HG03521 (cell line): Measurements from ENCODE around the gene KIF5B.
"Not testable (repeated sequence)": the region's sequence is repeated elsewhere in the genome, so short reads cannot be mapped to it uniquely, and the experiment has no call there.

ENCODE experiments used
- ATAC-seq: cut with Tn5 transposase; IDR thresholded peaks from one replicate; pipeline ENCODE4 v1.9.1; 2021; ENCODE audit warnings: mild to moderate bottlenecking, moderate library complexity; ENCODE audit not compliant: unreplicated experiment

Gene KIF5B

GRCh38 chr10:32056136-32057035 lies at the start of gene KIF5B:
KIF5B (minus strand) TSS chr10:32056425; CDS start chr10:32055973, 452 bp downstream.
- peak; percentile 86 for ATAC-seq

- no peak for ATAC-seq
Measured at GRCh38 chr10:32105782-32106382, 49.7 kb upstream of the KIF5B start.

- ATAC-seq = no peak
Measured at GRCh38 chr10:32104622-32105509, 48.6 kb upstream of the KIF5B start.

GRCh38 chr10:32104181-32104580 lies 48.0 kb upstream of the KIF5B start:
- no peak for ATAC-seq

- no peak for ATAC-seq
Measured at GRCh38 chr10:32103721-32104120, 47.5 kb upstream of the KIF5B start.

- ATAC-seq = not testable (repeated sequence)
Measured at GRCh38 chr10:32098566-32099259, 42.5 kb upstream of the KIF5B start.

- no peak for ATAC-seq
Measured at GRCh38 chr10:32095116-32095733, 39.0 kb upstream of the KIF5B start.

- ATAC-seq = no peak
Measured at GRCh38 chr10:32093650-32094049, 37.4 kb upstream of the KIF5B start.

- ATAC-seq = no peak
Measured at GRCh38 chr10:32091046-32091445, 34.8 kb upstream of the KIF5B start.

GRCh38 chr10:32084185-32084851 lies 28.1 kb upstream of the KIF5B start:
- ATAC-seq = no peak

- no peak for ATAC-seq
Measured at GRCh38 chr10:32077896-32078485, 21.8 kb upstream of the KIF5B start.

GRCh38 chr10:32073659-32074058 lies 17.4 kb upstream of the KIF5B start:
- no peak for ATAC-seq

GRCh38 chr10:32073128-32073527 lies 16.9 kb upstream of the KIF5B start:
- ATAC-seq = no peak

- ATAC-seq = no peak
Measured at GRCh38 chr10:32072025-32072800, 16.0 kb upstream of the KIF5B start.

GRCh38 chr10:32070645-32071044 lies 14.4 kb upstream of the KIF5B start:
- ATAC-seq = no peak

- no peak for ATAC-seq
Measured at GRCh38 chr10:32068569-32068968, 12.3 kb upstream of the KIF5B start.

- not testable (repeated sequence) for ATAC-seq
Measured at GRCh38 chr10:32067931-32068330, 11.7 kb upstream of the KIF5B start.

GRCh38 chr10:32065856-32066255 lies 9.6 kb upstream of the KIF5B start:
- ATAC-seq = no peak

- no peak for ATAC-seq
Measured at GRCh38 chr10:32061440-32061839, 5.2 kb upstream of the KIF5B start.
